Measurements from ENCODE around the gene BABAM2. TPM values are rescaled to one million over a fixed set of nuclear protein-coding genes. Genes with fewer than 3 reads are reported as not detected.

The BABAM2 gene
- total RNA-seq, 4 donors from 2014 or later, result 34.4 to 44.9 (median 38.3) TPM

GRCh38 chr2:28101892-28102291 lies 211.4 kb downstream of the BABAM2 start:
- no peak for TF ChIP-seq CTCF (IDR thresholded peaks at IDR 0.05; ENCODE audit: low read depth)

- TF ChIP-seq CTCF (IDR thresholded peaks at IDR 0.05; ENCODE audit: low read depth), result no peak
Observed at GRCh38 chr2:28102455-28102874, 211.9 kb downstream of the BABAM2 start.

GRCh38 chr2:28103611-28104010 lies 213.1 kb downstream of the BABAM2 start:
- TF ChIP-seq CTCF (IDR thresholded peaks at IDR 0.05; ENCODE audit: low read depth), result no peak

GRCh38 chr2:28108143-28108542 lies 217.6 kb downstream of the BABAM2 start:
- TF ChIP-seq CTCF (IDR thresholded peaks at IDR 0.05; ENCODE audit: low read depth), result no peak

GRCh38 chr2:28117104-28117596 lies 226.6 kb downstream of the BABAM2 start:
- no peak for TF ChIP-seq CTCF (IDR thresholded peaks at IDR 0.05; ENCODE audit: low read depth)

GRCh38 chr2:28119631-28120030 lies 229.1 kb downstream of the BABAM2 start:
- no peak for TF ChIP-seq CTCF (IDR thresholded peaks at IDR 0.05; ENCODE audit: low read depth)

GRCh38 chr2:28128281-28128950 lies 237.9 kb downstream of the BABAM2 start:
- TF ChIP-seq CTCF (IDR thresholded peaks at IDR 0.05; ENCODE audit: low read depth), result no peak
